Measurements from ENCODE around the gene COL9A1. TPM values are rescaled to one million over a fixed set of nuclear protein-coding genes. Genes with fewer than 3 reads are reported as not detected.

COL9A1 gene
- total RNA-seq, 1 experiment from 2014 or later = not detected

DNA sequence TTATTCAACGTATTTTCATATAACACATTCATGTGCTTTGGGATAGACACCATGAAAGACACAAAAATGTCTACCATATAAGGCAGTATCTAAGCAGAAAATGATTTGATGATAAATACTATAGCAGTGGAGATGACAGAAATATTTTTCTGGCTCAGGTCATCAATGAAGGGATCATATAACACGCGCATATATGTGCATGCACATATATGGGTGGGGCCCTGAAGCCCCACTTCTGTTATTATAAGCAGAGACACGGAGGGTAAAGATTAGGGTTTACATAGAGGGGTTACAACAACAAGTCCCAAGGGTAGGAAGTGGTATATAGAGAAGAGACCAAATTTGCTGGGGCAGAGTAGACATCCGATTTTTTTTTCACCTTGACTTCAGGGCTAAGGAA, 16.0 kb downstream of the COL9A1 start:
- Mint-ChIP-seq H3K4me1 (ENCODE audit: low read depth, unreplicated experiment) (no peaks in the 10 kb centered on the region), H3K9me3 (ENCODE audit: unreplicated experiment) (no peaks in the 10 kb centered on the region), H3K4me3 (ENCODE audit: unreplicated experiment) (no peak overlapping the region), H3K27ac (ENCODE audit: unreplicated experiment) (no peak overlapping the region), H3K27me3 (ENCODE audit: insufficient read depth, unreplicated experiment) (peaks cover 5% of the 10 kb centered on the region), H3K36me3 (ENCODE audit: insufficient read depth, unreplicated experiment) (no peaks in the 10 kb centered on the region)
- Histone ChIP-seq H3K4me1 (no peaks in the 10 kb centered on the region), H3K27me3 (replicated peaks; ENCODE audit: control insufficient read depth, insufficient read depth, low read length) (no peaks in the 10 kb centered on the region), H3K9me3 (no peaks in the 10 kb centered on the region), H3K4me3 (ENCODE audit: low read depth, low read length) (no peak overlapping the region), H3K36me3 (ENCODE audit: control insufficient read depth, insufficient read depth, low read length) (no peaks in the 10 kb centered on the region)
- ChIA-PET POLR2A (no interaction called here), CTCF (no interaction called here)
- intact Hi-C loops (cut with micrococcal nuclease; ENCODE audit: unreplicated experiment) = no loop called here
- TF ChIP-seq CTCF (IDR thresholded peaks at IDR 0.05; ENCODE audit: insufficient read depth in 1 of 2, low read depth in 1 of 2, low read length in 1 of 2, severe bottlenecking in 1 of 2, unreplicated experiment in 1 of 2) = no peak
- BruUV-seq (replicated peaks) = no TSS peak
- no peak for DNase-seq

DNA sequence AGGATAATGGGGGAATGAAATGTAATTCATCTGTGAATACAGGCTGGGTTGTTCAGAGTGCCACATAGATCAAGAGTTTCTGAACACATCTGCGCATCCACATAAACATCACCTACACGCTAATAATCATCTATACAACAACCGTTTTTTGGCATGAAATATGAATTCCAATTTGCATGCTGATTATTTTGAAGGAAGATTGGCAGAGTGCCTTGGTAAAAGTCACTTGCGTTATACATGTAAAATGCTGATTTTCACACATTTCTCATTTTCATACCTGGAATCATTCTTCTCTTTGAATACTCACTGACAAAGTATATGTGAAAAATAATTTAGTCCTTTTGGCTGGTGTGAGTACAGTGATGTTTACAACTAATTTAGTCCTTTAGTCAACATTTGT, 17.7 kb downstream of the COL9A1 start:
- Mint-ChIP-seq H3K4me1 (ENCODE audit: low read depth, unreplicated experiment) (no peaks in the 10 kb centered on the region), H3K27me3 (ENCODE audit: insufficient read depth, unreplicated experiment) (peaks cover 8% of the 10 kb centered on the region), H3K27ac (ENCODE audit: unreplicated experiment) (no peak overlapping the region), H3K36me3 (ENCODE audit: insufficient read depth, unreplicated experiment) (no peaks in the 10 kb centered on the region), H3K4me3 (ENCODE audit: unreplicated experiment) (no peak overlapping the region), H3K9me3 (ENCODE audit: unreplicated experiment) (no peaks in the 10 kb centered on the region)
- no peak for DNase-seq
- ChIA-PET POLR2A (no interaction called here), CTCF (no interaction called here)
- no peaks in the 10 kb centered on the region for H3K4me1 ChIP-seq
- H3K36me3 ChIP-seq (ENCODE audit: control insufficient read depth, insufficient read depth, low read length) = no peaks in the 10 kb centered on the region
- intact Hi-C loops (cut with micrococcal nuclease; ENCODE audit: unreplicated experiment) = no loop called here
- no peaks in the 10 kb centered on the region for H3K9me3 ChIP-seq
- no peak for TF ChIP-seq CTCF (IDR thresholded peaks at IDR 0.05; ENCODE audit: insufficient read depth in 1 of 2, low read depth in 1 of 2, low read length in 1 of 2, severe bottlenecking in 1 of 2, unreplicated experiment in 1 of 2)
- H3K4me3 ChIP-seq (ENCODE audit: low read depth, low read length) = no peak overlapping the region
- no peaks in the 10 kb centered on the region for H3K27me3 ChIP-seq (replicated peaks; ENCODE audit: control insufficient read depth, insufficient read depth, low read length)
- BruUV-seq (replicated peaks) = no TSS peak

- DNase-seq = no peak
- Histone ChIP-seq H3K36me3 (ENCODE audit: control insufficient read depth, insufficient read depth, low read length) (no peaks in the 10 kb centered on the region), H3K4me1 (no peaks in the 10 kb centered on the region), H3K9me3 (no peaks in the 10 kb centered on the region), H3K27me3 (replicated peaks; ENCODE audit: control insufficient read depth, insufficient read depth, low read length) (no peaks in the 10 kb centered on the region), H3K4me3 (ENCODE audit: low read depth, low read length) (no peak overlapping the region)
- ChIA-PET POLR2A (no interaction called here), CTCF (no interaction called here)
- no peak for TF ChIP-seq CTCF (IDR thresholded peaks at IDR 0.05; ENCODE audit: insufficient read depth in 1 of 2, low read depth in 1 of 2, low read length in 1 of 2, severe bottlenecking in 1 of 2, unreplicated experiment in 1 of 2)
- no peaks in the 10 kb centered on the region for H3K36me3 Mint-ChIP-seq (ENCODE audit: insufficient read depth, unreplicated experiment)
- intact Hi-C loops (cut with micrococcal nuclease; ENCODE audit: unreplicated experiment) = no loop called here
- H3K4me3 Mint-ChIP-seq (ENCODE audit: unreplicated experiment) = no peak overlapping the region
- no TSS peak for BruUV-seq (replicated peaks)
- no peaks in the 10 kb centered on the region for H3K9me3 Mint-ChIP-seq (ENCODE audit: unreplicated experiment)
- H3K27ac Mint-ChIP-seq (ENCODE audit: unreplicated experiment) = no peak overlapping the region
- H3K4me1 Mint-ChIP-seq (ENCODE audit: low read depth, unreplicated experiment) = no peaks in the 10 kb centered on the region
- H3K27me3 Mint-ChIP-seq (ENCODE audit: insufficient read depth, unreplicated experiment) = peaks cover 8% of the 10 kb centered on the region
These were observed 19.9 kb downstream of the COL9A1 start for GRCh38 chr6:70282919-70283461.
